GM12892 (cell line): ENCODE data around the gene MLANA.

Experiments used
- POLR2A ChIP-seq: IDR thresholded peaks from 2 replicates; pipeline ENCODE4 v1.6.1; 2011; ENCODE audit warnings: low read depth, low read length, control low read depth
- POLR2AphosphoS5 ChIP-seq: IDR thresholded peaks from 2 replicates; pipeline ENCODE4 v1.6.1; 2011; ENCODE audit warnings: low read depth, low read length, control low read depth
- TAF1 ChIP-seq: IDR thresholded peaks from 2 replicates; pipeline ENCODE4 v1.6.1; 2011; ENCODE audit warnings: low read depth, mild to moderate bottlenecking, control low read depth, low read length, borderline replicate concordance

GRCh38 chr9:5857928-5858327 lies 32.8 kb upstream of the MLANA start:
- TF ChIP-seq POLR2A: no peak
- no peak for TF ChIP-seq POLR2AphosphoS5
- TF ChIP-seq TAF1: no peak
